Liver (tissue), 9 donors: ENCODE results near the gene RUNX1. TPM values are rescaled to one million over a fixed set of nuclear protein-coding genes. Genes with fewer than 3 reads are reported as not detected.

Experiments
- DNase-seq: peaks from one replicate; pipeline ENCODE4 v3.0.0-alpha.2; 2017; ENCODE audit warnings: low spot score
- H3K27ac ChIP-seq, 2 donors: one replicate each; pipeline ENCODE4 v1.7.0; 2013; ENCODE audit warnings: inconsistent platforms in 2 of 2, low read length in 2 of 2, control low read depth in 1 of 2, low read depth in 1 of 2, mild to moderate bottlenecking in 1 of 2
- H3K27me3 ChIP-seq, 4 donors: one replicate each; pipeline versions ENCODE4 v1.6.1 to v1.7.0; 2013; ENCODE audit warnings: low read length in 3 of 4, inconsistent platforms in 1 of 4, mild to moderate bottlenecking in 1 of 4, moderate library complexity in 1 of 4; ENCODE audit not compliant: control insufficient read depth in 4 of 4, insufficient read depth in 4 of 4
- H3K36me3 ChIP-seq, 4 donors: one replicate each; pipeline versions ENCODE4 v1.6.1 to v1.7.0; 2013; ENCODE audit warnings: low read length in 3 of 4, mild to moderate bottlenecking in 3 of 4, low read depth in 1 of 4, moderate library complexity in 1 of 4; ENCODE audit not compliant: control insufficient read depth in 4 of 4, insufficient read depth in 3 of 4
- H3K4me1 ChIP-seq, 4 donors: one replicate each; pipeline versions ENCODE4 v1.6.1 to v1.7.0; 2013; ENCODE audit warnings: low read length in 3 of 4, mild to moderate bottlenecking in 3 of 4, moderate library complexity in 1 of 4; ENCODE audit not compliant: control insufficient read depth in 4 of 4, insufficient read depth in 4 of 4
- H3K4me3 ChIP-seq, 3 donors: one replicate each; pipeline versions ENCODE4 v1.6.1 to v1.7.0; 2013; ENCODE audit warnings: low read length in 3 of 3, control low read depth in 1 of 3, low read depth in 1 of 3, mild to moderate bottlenecking in 1 of 3
- H3K9ac ChIP-seq, 2 donors: one replicate each; pipeline ENCODE4 v1.7.0; 2013; ENCODE audit warnings: low read length in 2 of 2, mild to moderate bottlenecking in 2 of 2, moderate library complexity in 2 of 2, control low read depth in 1 of 2, low read depth in 1 of 2
- H3K9me3 ChIP-seq, 4 donors: one replicate each; pipeline versions ENCODE4 v1.6.1 to v1.7.0; 2013; ENCODE audit warnings: low read length in 3 of 4; ENCODE audit not compliant: control insufficient read depth in 4 of 4
- FOXA2 ChIP-seq: IDR thresholded peaks from 2 replicates; pipeline ENCODE4 v1.6.1; 2016; ENCODE audit warnings: antibody characterized with exemption
- GABPA ChIP-seq, 2 donors: IDR thresholded peaks in 1 of 2; conservative IDR thresholded peaks in 1 of 2; 2 replicates each; pipeline ENCODE4 v1.6.1; 2016; ENCODE audit warnings: antibody characterized with exemption in 2 of 2, mild to moderate bottlenecking in 1 of 2, moderate library complexity in 1 of 2
- HNF4A ChIP-seq, 2 donors: conservative IDR thresholded peaks; 2 replicates each; pipeline ENCODE4 v1.6.1; 2016; ENCODE audit warnings: antibody characterized with exemption in 2 of 2, mild to moderate bottlenecking in 2 of 2
- HNF4G ChIP-seq: IDR thresholded peaks from 2 replicates; pipeline ENCODE4 v1.6.1; 2016; ENCODE audit warnings: antibody characterized with exemption
- JUND ChIP-seq, 2 donors: IDR thresholded peaks; 2 replicates each; pipeline ENCODE4 v1.6.1; 2016; ENCODE audit warnings: antibody characterized with exemption in 2 of 2
- NR2F2 ChIP-seq: IDR thresholded peaks from 2 replicates; pipeline ENCODE4 v1.6.1; 2016; ENCODE audit warnings: antibody characterized with exemption
- RAD21 ChIP-seq, 2 donors: IDR thresholded peaks; 2 replicates each; pipeline ENCODE4 v1.6.1; 2016; ENCODE audit warnings: antibody characterized with exemption in 2 of 2, mild to moderate bottlenecking in 2 of 2
- SP1 ChIP-seq: IDR thresholded peaks from 2 replicates; pipeline ENCODE4 v1.6.1; 2018; ENCODE audit warnings: antibody characterized with exemption, mild to moderate bottlenecking
- TAF1 ChIP-seq: conservative IDR thresholded peaks from 2 replicates; pipeline ENCODE4 v1.6.1; 2016; ENCODE audit warnings: antibody characterized with exemption, mild to moderate bottlenecking
- YY1 ChIP-seq: IDR thresholded peaks from 2 replicates; pipeline ENCODE4 v1.6.1; 2016; ENCODE audit warnings: antibody characterized with exemption, mild to moderate bottlenecking
- WGBS: extraction: QIAGEN DNeasy Blood & Tissue Kit; methylation state at CpG from one replicate; pipeline ENCODE4 v1.1.7; 2013; 5-methylcytosine and 5-hydroxymethylcytosine counted together
- polyA plus RNA-seq, 2 donors: library from polyadenylated mRNA; stranded (reverse) in 1 of 2; unstranded in 1 of 2; fragments of 200-250 nt in 1 of 2; fragments of >200 nt in 1 of 2; fragmentation: Nextera tagmentation in 1 of 2; extraction: Ambion mirVana in 1 of 2; gene quantifications; one replicate each; pipeline versions ENCODE4 v1.2.1 to v1.2.3, GENCODE V29; 2013 to 2015
- total RNA-seq, 2 donors: library from RNA; depleted of rRNA; stranded (reverse); fragments of >200 nt; gene quantifications; one replicate each; pipeline ENCODE4 v1.2.3, GENCODE V29; 2014
- TF ChIP-seq, protein P1 (sequence below): IDR thresholded peaks from 2 replicates; pipeline ENCODE4 v1.6.1; 2016; ENCODE audit warnings: antibody characterized with exemption
- TF ChIP-seq, protein P2 (sequence below): IDR thresholded peaks from 2 replicates; pipeline ENCODE4 v1.6.1; 2016; ENCODE audit warnings: antibody characterized with exemption
- TF ChIP-seq, protein P3 (sequence below): fragments of 150-350 bp; IDR thresholded peaks from 2 replicates; pipeline ENCODE4 v1.5.1; 2017; ENCODE audit warnings: improper control_type of control experiment, low read depth, low read length; ENCODE audit not compliant: missing input control
- TF ChIP-seq, protein P4 (sequence below): IDR thresholded peaks from 2 replicates; pipeline ENCODE4 v1.6.1; 2016; ENCODE audit warnings: antibody characterized with exemption, mild to moderate bottlenecking
- TF ChIP-seq, protein P5 (sequence below): IDR thresholded peaks from 2 replicates; pipeline ENCODE4 v1.6.1; 2016; ENCODE audit warnings: antibody characterized with exemption
- donor health status: healthy.
- donor health status: healthy.
- donor health status: healthy.
- donor health status: healthy.
- donor health status: healthy.

The RUNX1 gene
- total and polyA plus RNA-seq, 4 donors, result 0.98 to 7.2 (median 3.1) TPM

DNA sequence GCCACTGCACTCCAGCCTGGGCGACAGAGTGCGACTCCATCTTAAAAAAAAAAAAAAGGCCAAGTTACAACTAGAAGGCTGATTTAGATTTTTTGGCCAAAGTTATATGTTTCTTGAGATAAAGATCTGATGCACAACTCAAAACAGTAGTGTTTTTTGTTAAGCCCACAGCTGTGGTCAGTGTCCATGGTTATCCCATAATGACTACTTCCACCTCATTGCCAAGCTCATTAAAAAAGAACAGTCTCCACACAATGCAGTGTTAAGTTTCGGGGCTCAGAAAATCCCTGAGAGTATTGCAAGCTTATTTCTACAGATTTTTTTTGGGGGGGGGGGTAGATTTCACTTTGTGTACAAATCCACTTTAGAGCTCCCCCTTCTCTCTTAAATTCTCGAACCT is 120.5 kb downstream of the RUNX1 start:
- no peak for DNase-seq
- no peak overlapping the region for H3K27ac ChIP-seq
- H3K4me3 ChIP-seq, result no peak overlapping the region
- WGBS, result 93% methylated on average over 4 of the region's 4 CpGs
- H3K36me3 ChIP-seq, result no peaks in the 10 kb centered on the region
- no peaks in the 10 kb centered on the region for H3K9me3 ChIP-seq
- no peak overlapping the region for H3K9ac ChIP-seq
- TF ChIP-seq, protein P1, sequence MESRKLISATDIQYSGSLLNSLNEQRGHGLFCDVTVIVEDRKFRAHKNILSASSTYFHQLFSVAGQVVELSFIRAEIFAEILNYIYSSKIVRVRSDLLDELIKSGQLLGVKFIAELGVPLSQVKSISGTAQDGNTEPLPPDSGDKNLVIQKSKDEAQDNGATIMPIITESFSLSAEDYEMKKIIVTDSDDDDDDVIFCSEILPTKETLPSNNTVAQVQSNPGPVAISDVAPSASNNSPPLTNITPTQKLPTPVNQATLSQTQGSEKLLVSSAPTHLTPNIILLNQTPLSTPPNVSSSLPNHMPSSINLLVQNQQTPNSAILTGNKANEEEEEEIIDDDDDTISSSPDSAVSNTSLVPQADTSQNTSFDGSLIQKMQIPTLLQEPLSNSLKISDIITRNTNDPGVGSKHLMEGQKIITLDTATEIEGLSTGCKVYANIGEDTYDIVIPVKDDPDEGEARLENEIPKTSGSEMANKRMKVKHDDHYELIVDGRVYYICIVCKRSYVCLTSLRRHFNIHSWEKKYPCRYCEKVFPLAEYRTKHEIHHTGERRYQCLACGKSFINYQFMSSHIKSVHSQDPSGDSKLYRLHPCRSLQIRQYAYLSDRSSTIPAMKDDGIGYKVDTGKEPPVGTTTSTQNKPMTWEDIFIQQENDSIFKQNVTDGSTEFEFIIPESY, result no peak
- TF ChIP-seq HNF4A (conservative IDR thresholded peaks at IDR 0.05) (no peak), SP1 (no peak), NR2F2 (no peak)
- TF ChIP-seq, protein P2, sequence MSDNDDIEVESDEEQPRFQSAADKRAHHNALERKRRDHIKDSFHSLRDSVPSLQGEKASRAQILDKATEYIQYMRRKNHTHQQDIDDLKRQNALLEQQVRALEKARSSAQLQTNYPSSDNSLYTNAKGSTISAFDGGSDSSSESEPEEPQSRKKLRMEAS, result no peak
- H3K27me3 ChIP-seq, result peaks cover 0 to 4% (median 0%) of the 10 kb centered on the region in 4 donors
- no peaks in the 10 kb centered on the region for H3K4me1 ChIP-seq

DNA sequence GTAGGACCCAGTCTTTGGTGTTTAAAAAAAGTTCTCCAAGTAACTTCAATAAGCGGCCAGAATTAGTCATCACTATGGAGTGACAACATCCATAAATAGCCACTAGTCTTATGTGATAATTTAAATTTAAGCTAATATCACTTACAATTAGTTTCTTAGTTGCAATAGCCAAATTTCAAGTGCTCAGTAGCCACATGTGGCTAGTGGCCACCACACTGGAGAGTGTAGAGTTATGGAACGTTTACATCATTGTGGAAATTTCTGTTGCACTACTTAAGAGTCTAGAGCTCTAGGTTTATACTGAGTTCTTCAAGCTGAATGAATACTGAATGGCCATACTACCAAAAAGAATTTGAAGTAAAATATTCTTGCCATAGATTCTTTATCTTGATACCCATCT is 121.1 kb downstream of the RUNX1 start:
- DNase-seq, result no peak
- H3K27me3 ChIP-seq, result peaks cover 0 to 4% (median 0%) of the 10 kb centered on the region in 4 donors
- H3K4me3 ChIP-seq, result no peak overlapping the region
- 82% methylated on average over 2 of the region's 2 CpGs for WGBS
- TF ChIP-seq FOXA2, result no peak
- no peak for TF ChIP-seq YY1
- TF ChIP-seq, protein P3, sequence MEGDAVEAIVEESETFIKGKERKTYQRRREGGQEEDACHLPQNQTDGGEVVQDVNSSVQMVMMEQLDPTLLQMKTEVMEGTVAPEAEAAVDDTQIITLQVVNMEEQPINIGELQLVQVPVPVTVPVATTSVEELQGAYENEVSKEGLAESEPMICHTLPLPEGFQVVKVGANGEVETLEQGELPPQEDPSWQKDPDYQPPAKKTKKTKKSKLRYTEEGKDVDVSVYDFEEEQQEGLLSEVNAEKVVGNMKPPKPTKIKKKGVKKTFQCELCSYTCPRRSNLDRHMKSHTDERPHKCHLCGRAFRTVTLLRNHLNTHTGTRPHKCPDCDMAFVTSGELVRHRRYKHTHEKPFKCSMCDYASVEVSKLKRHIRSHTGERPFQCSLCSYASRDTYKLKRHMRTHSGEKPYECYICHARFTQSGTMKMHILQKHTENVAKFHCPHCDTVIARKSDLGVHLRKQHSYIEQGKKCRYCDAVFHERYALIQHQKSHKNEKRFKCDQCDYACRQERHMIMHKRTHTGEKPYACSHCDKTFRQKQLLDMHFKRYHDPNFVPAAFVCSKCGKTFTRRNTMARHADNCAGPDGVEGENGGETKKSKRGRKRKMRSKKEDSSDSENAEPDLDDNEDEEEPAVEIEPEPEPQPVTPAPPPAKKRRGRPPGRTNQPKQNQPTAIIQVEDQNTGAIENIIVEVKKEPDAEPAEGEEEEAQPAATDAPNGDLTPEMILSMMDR, result no peak
- TF ChIP-seq TAF1, result no peak
- TF ChIP-seq, protein P2, result no peak
- no peak for TF ChIP-seq SP1
- TF ChIP-seq JUND (IDR thresholded peaks at IDR 0.05), result no peak
- no peak for TF ChIP-seq RAD21 (IDR thresholded peaks at IDR 0.05)
- TF ChIP-seq GABPA (IDR thresholded peaks at IDR 0.05 in 1 of 2, conservative IDR thresholded peaks at IDR 0.05 in 1 of 2), result no peak
- TF ChIP-seq NR2F2, result no peak
- TF ChIP-seq, protein P1, result no peak
- TF ChIP-seq, protein P4, sequence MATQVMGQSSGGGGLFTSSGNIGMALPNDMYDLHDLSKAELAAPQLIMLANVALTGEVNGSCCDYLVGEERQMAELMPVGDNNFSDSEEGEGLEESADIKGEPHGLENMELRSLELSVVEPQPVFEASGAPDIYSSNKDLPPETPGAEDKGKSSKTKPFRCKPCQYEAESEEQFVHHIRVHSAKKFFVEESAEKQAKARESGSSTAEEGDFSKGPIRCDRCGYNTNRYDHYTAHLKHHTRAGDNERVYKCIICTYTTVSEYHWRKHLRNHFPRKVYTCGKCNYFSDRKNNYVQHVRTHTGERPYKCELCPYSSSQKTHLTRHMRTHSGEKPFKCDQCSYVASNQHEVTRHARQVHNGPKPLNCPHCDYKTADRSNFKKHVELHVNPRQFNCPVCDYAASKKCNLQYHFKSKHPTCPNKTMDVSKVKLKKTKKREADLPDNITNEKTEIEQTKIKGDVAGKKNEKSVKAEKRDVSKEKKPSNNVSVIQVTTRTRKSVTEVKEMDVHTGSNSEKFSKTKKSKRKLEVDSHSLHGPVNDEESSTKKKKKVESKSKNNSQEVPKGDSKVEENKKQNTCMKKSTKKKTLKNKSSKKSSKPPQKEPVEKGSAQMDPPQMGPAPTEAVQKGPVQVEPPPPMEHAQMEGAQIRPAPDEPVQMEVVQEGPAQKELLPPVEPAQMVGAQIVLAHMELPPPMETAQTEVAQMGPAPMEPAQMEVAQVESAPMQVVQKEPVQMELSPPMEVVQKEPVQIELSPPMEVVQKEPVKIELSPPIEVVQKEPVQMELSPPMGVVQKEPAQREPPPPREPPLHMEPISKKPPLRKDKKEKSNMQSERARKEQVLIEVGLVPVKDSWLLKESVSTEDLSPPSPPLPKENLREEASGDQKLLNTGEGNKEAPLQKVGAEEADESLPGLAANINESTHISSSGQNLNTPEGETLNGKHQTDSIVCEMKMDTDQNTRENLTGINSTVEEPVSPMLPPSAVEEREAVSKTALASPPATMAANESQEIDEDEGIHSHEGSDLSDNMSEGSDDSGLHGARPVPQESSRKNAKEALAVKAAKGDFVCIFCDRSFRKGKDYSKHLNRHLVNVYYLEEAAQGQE, result no peak
- TF ChIP-seq, protein P5, sequence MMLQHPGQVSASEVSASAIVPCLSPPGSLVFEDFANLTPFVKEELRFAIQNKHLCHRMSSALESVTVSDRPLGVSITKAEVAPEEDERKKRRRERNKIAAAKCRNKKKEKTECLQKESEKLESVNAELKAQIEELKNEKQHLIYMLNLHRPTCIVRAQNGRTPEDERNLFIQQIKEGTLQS, result no peak
- TF ChIP-seq HNF4G, result no peak
- no peaks in the 10 kb centered on the region for H3K9me3 ChIP-seq
- H3K9ac ChIP-seq, result no peak overlapping the region
- no peaks in the 10 kb centered on the region for H3K36me3 ChIP-seq
- no peak overlapping the region for H3K27ac ChIP-seq
- H3K4me1 ChIP-seq, result no peaks in the 10 kb centered on the region
